ENCODE measurements around the gene OPN4.

The OPN4 gene

DNA sequence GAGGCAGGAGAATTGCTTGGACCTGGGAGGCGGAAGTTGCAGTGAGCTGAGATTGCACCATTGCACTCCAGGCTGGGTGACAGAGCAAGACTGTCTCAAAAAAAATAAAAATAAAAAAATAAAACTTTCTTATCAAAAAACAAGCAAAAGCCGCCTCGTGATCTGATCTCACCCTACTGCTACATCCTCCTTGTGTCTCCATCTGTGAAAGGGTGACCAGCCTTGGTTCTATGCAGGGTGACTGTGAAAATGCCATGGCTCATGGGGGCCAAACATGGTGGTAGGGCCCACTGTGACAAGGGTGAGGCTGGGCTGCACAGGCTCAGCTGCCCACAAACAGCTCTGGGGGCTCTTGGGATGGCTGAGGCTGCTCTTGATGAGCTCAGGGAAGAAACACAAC is 968 bp upstream of the OPN4 start:
- TF ChIP-seq, protein P1, sequence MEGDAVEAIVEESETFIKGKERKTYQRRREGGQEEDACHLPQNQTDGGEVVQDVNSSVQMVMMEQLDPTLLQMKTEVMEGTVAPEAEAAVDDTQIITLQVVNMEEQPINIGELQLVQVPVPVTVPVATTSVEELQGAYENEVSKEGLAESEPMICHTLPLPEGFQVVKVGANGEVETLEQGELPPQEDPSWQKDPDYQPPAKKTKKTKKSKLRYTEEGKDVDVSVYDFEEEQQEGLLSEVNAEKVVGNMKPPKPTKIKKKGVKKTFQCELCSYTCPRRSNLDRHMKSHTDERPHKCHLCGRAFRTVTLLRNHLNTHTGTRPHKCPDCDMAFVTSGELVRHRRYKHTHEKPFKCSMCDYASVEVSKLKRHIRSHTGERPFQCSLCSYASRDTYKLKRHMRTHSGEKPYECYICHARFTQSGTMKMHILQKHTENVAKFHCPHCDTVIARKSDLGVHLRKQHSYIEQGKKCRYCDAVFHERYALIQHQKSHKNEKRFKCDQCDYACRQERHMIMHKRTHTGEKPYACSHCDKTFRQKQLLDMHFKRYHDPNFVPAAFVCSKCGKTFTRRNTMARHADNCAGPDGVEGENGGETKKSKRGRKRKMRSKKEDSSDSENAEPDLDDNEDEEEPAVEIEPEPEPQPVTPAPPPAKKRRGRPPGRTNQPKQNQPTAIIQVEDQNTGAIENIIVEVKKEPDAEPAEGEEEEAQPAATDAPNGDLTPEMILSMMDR (IDR thresholded peaks at IDR 0.05; ENCODE audit: low read depth, low read length), result no peak
- no peak for DNase-seq (ENCODE audit: extremely low read depth, low read depth)

DNA sequence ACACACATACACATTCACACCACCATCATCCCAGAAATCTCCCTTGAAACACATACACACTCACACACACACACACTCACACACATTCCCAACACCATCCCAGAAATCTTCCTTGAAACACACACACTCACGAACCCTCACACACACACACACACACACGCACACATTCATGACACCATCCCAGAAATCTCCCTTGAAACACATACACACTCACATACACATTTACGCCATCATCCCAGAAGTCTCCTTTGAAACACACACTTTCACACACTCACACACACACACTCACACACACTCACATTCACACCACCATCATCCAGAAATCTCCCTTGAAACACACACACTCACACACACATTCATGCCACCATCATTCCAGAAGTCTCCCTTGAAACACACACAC is 360 bp upstream of the OPN4 start:
- DNase-seq (ENCODE audit: extremely low read depth, low read depth), result no peak
- TF ChIP-seq, protein P1 (IDR thresholded peaks at IDR 0.05; ENCODE audit: low read depth, low read length), result no peak

DNA sequence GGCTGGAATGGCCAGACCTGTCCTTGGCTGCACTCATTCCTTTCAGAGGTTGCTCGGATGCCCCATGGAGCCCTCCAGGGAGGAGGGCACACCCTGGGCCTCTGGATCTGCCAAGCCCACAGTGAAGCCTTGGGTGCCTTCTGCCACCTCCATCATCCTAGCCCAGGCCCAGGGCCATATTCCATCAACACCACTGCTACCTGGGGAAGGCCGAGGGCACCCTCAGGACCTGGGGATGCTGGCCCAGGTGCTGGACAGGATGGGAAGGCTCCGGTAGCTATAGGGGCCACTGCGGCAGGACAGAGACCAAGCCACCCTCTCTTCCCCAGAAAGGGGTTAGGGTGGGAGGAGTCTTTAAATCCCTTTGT is 810 bp downstream of the OPN4 start:
- no peak for DNase-seq (ENCODE audit: extremely low read depth, low read depth)
- TF ChIP-seq, protein P1 (IDR thresholded peaks at IDR 0.05; ENCODE audit: low read depth, low read length), result no peak

DNA sequence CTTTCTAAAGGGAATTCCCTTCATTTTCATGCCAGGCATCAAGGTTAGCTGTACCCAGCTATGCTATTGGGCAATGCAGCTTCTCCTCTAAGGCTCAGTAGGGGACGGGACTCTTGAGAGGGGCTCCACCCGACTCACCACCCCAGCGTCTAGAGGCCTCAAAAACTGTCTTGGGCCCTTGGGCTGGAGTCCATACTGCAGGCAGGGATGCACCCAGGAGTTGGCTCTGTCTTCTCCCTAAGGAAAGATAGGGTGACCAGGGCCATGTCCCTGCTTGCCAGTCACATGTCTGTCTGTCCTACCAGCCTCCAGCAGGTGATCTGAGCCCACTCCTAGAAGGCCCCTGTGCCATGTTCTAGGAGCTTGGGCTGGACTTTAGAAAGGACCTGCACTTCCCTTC is 1.2 kb downstream of the OPN4 start:
- DNase-seq (ENCODE audit: extremely low read depth, low read depth), result no peak
- TF ChIP-seq, protein P1 (IDR thresholded peaks at IDR 0.05; ENCODE audit: low read depth, low read length), result no peak

DNA sequence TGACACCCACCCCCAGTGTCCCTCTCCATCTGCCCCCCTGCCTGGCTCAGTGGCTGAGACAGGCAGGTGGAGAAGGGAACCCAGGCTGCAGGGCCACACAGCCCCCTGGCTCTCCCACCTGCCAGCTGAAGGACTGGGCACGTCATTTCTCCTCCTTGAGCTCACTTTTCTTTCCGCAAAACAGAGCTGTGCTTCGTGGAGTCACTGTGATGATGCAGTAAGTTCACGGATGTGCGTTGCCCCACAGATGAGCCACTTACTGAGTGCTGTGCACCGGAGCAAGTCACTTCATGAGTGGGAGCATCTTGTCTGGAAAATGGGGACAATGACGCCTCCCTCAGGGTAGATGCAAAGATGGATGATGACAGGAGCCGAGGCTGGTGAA is 2.7 kb downstream of the OPN4 start:
- DNase-seq (ENCODE audit: extremely low read depth, low read depth), result no peak
- TF ChIP-seq, protein P1 (IDR thresholded peaks at IDR 0.05; ENCODE audit: low read depth, low read length), result no peak

DNA sequence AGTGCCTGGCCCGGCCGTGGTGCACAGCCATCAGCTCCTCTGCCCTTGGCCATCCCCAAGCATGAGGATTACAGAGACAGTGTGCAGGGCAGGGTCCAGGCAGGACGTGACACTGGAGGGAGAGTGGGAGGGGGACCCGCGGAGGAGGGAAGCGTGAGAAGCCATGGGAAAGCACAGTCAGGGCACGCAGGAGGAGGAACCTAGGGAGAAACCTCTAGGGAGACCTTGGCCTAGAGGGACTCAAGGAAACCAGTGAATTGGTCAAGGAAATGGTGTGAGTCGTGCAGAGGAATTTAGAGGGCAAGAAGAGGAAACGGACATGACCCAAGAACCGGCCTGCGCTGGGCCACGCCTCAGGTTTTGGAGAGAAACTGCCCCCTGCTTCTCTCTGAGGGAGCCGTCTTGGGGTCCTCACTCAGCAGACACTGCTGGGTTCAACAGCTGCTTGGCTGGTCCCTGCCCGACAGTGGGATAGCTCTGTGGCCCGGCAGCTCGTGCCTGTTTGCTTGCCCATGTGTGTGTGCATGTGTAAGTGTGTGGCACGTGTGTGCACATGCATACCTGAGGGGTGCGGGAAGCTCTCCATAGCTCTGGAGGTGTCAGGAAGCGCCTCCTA is 3.2 kb downstream of the OPN4 start:
- no peak for DNase-seq (ENCODE audit: extremely low read depth, low read depth)
- TF ChIP-seq, protein P1 (IDR thresholded peaks at IDR 0.05; ENCODE audit: low read depth, low read length), result no peak

DNA sequence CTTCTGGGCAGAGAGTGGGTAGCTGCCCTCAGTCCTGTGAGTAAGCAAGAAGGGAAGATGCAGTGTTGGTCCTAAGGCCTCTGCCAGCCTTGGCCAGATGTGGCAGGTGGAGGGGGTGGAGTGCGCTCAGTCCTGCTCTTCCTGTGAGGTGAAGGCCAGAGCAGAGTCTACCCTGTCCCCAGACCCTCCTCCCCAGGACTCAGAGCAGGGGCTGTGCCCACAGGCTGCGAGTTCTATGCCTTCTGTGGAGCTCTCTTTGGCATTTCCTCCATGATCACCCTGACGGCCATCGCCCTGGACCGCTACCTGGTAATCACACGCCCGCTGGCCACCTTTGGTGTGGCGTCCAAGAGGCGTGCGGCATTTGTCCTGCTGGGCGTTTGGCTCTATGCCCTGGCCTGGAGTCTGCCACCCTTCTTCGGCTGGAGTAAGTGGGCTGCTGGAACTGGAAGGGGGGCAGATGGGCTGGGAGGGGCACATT is 4.0 kb downstream of the OPN4 start:
- TF ChIP-seq, protein P1 (IDR thresholded peaks at IDR 0.05; ENCODE audit: low read depth, low read length), result no peak
- DNase-seq (ENCODE audit: extremely low read depth, low read depth), result no peak

Measured in AG09319 (cell line).